Measurements from ENCODE around the gene ITSN2.
"Not testable (repeated sequence)": the region's sequence is repeated elsewhere in the genome, so short reads cannot be mapped to it uniquely, and the experiment has no call there.

Gene ITSN2

DNA sequence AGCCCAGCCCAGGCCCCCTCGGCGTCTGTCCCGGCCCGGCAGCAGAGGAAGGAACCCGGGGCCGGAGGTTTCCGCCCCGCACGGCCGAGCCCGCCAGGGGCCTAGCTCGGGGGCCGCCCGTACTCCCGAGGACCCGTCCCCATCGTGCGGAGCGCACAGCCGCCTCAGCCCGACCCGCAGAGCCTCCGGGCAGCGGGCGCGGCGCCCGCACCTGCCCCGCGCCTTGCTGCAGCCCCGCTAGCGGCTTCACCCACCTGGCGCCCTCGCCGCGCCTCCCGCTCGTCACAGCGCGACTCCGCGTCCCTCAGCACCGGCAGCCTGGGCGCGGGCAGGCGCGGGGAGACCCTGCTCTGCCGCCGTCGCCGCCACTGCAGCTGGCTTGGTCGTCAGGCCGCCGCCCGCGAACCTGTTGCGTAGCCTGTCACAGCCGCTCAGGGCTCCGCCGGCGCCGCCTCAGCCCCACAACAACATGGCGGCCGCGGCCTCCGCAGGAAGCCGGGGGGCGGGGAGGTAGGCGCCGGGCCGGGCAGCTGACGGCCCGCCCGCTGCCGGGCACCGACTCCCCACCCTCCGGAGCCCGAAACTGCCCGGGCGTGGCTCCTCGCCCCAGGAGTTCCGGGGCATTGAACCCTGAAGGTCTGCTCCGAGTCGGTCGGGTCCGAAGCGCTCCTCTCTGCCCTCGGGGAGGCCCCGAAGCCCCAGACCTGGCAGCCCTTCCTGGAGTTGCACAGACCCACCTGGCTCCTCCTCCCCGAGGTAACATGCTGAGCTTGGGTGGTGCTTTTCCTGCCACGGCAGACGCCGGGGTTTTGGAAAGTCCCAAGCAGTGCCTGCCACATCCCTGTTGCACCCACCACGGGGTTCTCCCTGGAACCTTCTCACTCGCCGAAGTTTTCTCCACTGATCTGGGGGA lies at the start of gene ITSN2:
TSS of gene ITSN2 (minus strand) at position 487 of the 913 bp plus-strand sequence. CDS start 32,454 bp downstream, outside the sequence.
- Mint-ChIP-seq H3K4me1 (peaks cover 33 to 44% of the 10 kb centered on the region in 2 donors), H3K27ac (peak within 1 kb of the TSS; percentile 96), H3K9me3 (peaks cover 0 to 3% of the 10 kb centered on the region in 2 donors), H3K27me3 (no peaks in the 10 kb centered on the region), H3K4me3 (peak within 1 kb of the TSS; percentile 80 to 87), H3K36me3 (peaks cover 16 to 19% of the 10 kb centered on the region in 2 donors)
- peak; percentile 92 for DNase-seq
- peak; percentile 90 to 92 for ATAC-seq (replicated peaks)

DNA sequence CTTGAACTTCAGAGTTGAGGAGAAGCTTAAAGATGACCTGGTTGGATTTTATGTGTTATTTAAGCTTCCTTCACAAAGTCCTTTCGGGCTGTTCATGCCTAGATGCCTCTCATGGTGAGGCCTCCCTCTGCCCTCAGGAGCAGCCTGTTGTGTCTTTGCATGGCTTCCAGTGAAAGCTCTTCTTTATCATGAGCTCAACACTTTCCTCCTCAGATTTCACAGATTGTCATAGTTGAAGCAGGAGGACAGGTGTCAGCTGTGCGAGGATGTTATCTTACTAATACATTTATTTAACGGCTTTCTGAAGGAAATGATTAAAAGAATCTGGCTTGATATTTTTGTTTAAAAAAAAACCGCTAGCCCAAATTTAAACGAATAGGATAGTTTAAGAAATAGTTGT lies 48.8 kb upstream of the ITSN2 start:
- H3K4me1 Mint-ChIP-seq = peaks cover 0 to 6% of the 10 kb centered on the region in 2 donors
- H3K4me3 Mint-ChIP-seq = no peak overlapping the region
- ATAC-seq (replicated peaks) = no peak
- peaks cover 9 to 13% of the 10 kb centered on the region in 2 donors for H3K27me3 Mint-ChIP-seq
- DNase-seq = no peak
- H3K27ac Mint-ChIP-seq = no peak overlapping the region
- no peaks in the 10 kb centered on the region for H3K9me3 Mint-ChIP-seq
- H3K36me3 Mint-ChIP-seq = no peaks in the 10 kb centered on the region

- not testable (repeated sequence) for ATAC-seq (replicated peaks); H3K4me3 Mint-ChIP-seq; H3K36me3 Mint-ChIP-seq; H3K9me3 Mint-ChIP-seq; H3K4me1 Mint-ChIP-seq; DNase-seq; H3K27ac Mint-ChIP-seq
- peaks cover 9 to 18% of the 10 kb centered on the region in 2 donors for H3K27me3 Mint-ChIP-seq
These were observed 48.4 kb upstream of the ITSN2 start for GRCh38 chr2:24408704-24409103.

- ATAC-seq (replicated peaks) (no peak), DNase-seq (no peak)
- no peaks in the 10 kb centered on the region for H3K36me3 Mint-ChIP-seq
- H3K27me3 Mint-ChIP-seq = peaks cover 19 to 36% of the 10 kb centered on the region in 2 donors
- H3K4me3 Mint-ChIP-seq = no peak overlapping the region
- H3K9me3 Mint-ChIP-seq = no peaks in the 10 kb centered on the region
- no peaks in the 10 kb centered on the region for H3K4me1 Mint-ChIP-seq
- no peak overlapping the region for H3K27ac Mint-ChIP-seq
These were observed 44.2 kb upstream of the ITSN2 start for GRCh38 chr2:24404491-24404921.

- DNase-seq (no peak), ATAC-seq (replicated peaks) (no peak)
- H3K27me3 Mint-ChIP-seq = peaks cover 16 to 33% of the 10 kb centered on the region in 2 donors
- no peak overlapping the region for H3K4me3 Mint-ChIP-seq
- no peaks in the 10 kb centered on the region for H3K4me1 Mint-ChIP-seq
- H3K27ac Mint-ChIP-seq = no peak overlapping the region
- no peaks in the 10 kb centered on the region for H3K9me3 Mint-ChIP-seq
- no peaks in the 10 kb centered on the region for H3K36me3 Mint-ChIP-seq
These were observed 43.5 kb upstream of the ITSN2 start for GRCh38 chr2:24403832-24404212.

DNA sequence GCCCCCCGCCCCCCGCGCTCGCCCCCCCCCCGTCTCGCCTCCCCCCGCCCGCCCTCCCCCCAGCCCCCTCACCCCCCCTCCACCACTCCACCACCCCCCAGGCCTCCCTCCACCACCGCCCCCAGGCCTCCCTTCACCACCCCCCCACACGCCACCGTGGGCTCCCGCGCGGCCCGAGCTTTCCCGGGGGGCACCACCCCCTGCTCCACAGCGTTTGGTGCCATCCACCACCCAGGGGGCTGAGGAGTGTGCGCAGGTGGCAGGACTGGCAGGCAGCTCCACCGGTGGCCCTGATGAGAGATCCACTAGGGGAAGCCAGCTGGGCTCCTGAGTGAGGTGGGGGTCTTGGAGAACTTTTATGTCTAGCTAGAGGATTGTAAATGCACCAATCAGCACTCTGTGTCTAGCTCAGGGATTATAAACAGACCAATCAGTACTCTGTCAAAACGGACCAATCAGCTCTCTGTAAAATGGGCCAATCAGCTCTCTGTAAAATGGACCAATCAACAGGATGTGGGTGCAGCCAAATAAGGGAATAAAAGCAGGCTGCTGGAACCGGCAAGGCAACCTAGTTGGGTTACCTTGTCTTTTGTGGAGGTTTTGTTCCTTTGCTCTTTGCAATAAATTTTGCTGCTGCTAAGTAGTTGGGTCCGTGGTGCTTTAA lies 43.0 kb upstream of the ITSN2 start:
- Mint-ChIP-seq H3K27ac (no peak overlapping the region), H3K27me3 (peaks cover 16 to 27% of the 10 kb centered on the region in 2 donors), H3K36me3 (no peaks in the 10 kb centered on the region), H3K4me1 (no peaks in the 10 kb centered on the region), H3K9me3 (no peaks in the 10 kb centered on the region), H3K4me3 (no peak overlapping the region)
- ATAC-seq (replicated peaks) (no peak), DNase-seq (no peak)

- Mint-ChIP-seq H3K4me3 (no peak overlapping the region), H3K9me3 (no peaks in the 10 kb centered on the region), H3K27ac (no peak overlapping the region), H3K4me1 (no peaks in the 10 kb centered on the region), H3K36me3 (no peaks in the 10 kb centered on the region), H3K27me3 (peaks cover 12 to 27% of the 10 kb centered on the region in 2 donors)
- DNase-seq (no peak), ATAC-seq (replicated peaks) (no peak)
These were observed 42.1 kb upstream of the ITSN2 start for GRCh38 chr2:24402242-24403097.

DNA sequence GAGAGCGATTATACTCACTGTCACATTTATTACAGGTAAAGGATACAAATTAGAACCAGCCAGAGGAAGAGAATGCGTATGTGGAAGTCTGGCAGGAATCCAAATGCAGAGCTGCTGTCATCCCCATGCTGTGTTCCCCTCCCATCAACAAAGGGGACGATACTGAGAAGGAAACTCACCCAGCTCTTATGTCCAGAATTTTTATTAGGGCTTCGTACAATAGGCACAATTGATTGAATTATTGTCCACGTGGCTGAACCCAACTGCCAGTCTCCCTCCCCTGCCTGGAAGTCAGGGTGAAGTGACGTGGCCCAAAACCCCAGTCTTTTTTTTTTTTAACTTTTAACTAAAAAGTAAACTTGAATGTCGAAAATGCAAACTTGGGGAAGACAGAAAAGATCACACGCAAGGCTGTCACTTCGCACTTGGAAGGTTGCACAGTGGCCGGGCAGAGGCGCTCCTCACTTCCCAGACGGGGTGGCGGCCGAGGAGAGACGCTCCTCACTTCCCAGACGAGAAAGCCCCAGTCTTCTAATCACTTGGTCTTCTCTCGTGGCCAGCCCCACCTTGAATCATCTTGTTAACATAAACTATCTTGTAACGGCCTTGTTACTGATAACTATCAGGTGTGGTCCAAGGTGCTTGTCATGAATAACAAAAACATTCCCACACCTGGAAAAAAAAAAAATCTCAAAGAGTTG lies 40.0 kb upstream of the ITSN2 start:
- DNase-seq = no peak
- Mint-ChIP-seq H3K4me3 (no peak overlapping the region), H3K27me3 (peaks cover 10 to 27% of the 10 kb centered on the region in 2 donors), H3K4me1 (no peaks in the 10 kb centered on the region), H3K9me3 (no peaks in the 10 kb centered on the region), H3K27ac (no peak overlapping the region), H3K36me3 (no peaks in the 10 kb centered on the region)
- no peak for ATAC-seq (replicated peaks)

GRCh38 chr2:24399434-24400206 lies 39.3 kb upstream of the ITSN2 start:
- no peak overlapping the region for H3K27ac Mint-ChIP-seq
- H3K27me3 Mint-ChIP-seq = peaks cover 10 to 27% of the 10 kb centered on the region in 2 donors
- no peak overlapping the region for H3K4me3 Mint-ChIP-seq
- no peak for ATAC-seq (replicated peaks)
- no peaks in the 10 kb centered on the region for H3K9me3 Mint-ChIP-seq
- no peaks in the 10 kb centered on the region for H3K4me1 Mint-ChIP-seq
- DNase-seq = no peak
- no peaks in the 10 kb centered on the region for H3K36me3 Mint-ChIP-seq

DNA sequence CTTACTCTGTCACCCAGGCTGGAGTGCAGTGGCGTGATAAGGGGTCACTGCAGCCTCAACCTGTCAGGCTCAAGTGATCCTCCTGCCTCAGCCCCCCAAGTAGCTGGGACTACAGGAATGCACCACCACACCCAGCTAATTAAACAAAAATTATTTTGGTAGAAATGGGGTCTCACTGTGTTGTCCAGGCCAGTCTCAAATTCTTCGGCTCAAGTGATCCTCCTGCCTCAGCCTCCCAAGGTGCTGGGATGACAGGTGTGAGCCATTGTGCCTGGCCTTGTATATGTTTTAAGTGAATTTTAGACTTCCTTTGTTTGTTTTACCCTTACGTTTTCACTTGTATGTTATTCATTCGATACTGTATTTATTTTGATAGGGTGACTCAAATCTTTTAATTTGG lies 34.7 kb upstream of the ITSN2 start:
- no peaks in the 10 kb centered on the region for H3K36me3 Mint-ChIP-seq
- H3K27ac Mint-ChIP-seq = no peak overlapping the region
- no peaks in the 10 kb centered on the region for H3K4me1 Mint-ChIP-seq
- ATAC-seq (replicated peaks) (no peak), DNase-seq (no peak)
- H3K27me3 Mint-ChIP-seq = no peaks in the 10 kb centered on the region
- no peaks in the 10 kb centered on the region for H3K9me3 Mint-ChIP-seq
- H3K4me3 Mint-ChIP-seq = no peak overlapping the region

DNA sequence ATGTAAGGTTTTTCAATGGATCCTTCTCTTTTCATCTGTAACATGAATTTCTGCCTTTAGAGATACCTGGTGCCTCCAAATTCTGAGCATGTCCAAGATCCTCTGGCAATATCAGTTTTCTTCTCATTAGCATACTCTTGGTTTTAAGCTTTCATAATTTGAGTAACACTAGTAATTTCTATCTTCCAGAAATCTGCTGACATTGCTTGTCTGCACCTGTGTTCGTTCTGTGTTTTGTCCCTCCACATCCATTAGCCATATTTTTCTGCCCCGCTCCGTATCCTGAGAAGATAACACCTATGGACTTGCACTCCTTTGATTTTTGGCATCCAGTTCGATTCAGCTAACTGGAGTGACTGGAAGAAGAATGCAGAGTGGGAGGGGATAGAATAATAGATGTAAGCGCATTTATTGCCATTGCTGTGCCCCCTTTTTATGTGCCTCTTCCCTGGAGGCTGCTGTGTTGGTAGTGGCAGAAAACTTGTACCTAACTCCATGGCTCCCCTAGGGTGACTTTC lies 32.3 kb upstream of the ITSN2 start:
- Mint-ChIP-seq H3K4me1 (no peaks in the 10 kb centered on the region), H3K36me3 (no peaks in the 10 kb centered on the region), H3K4me3 (no peak overlapping the region), H3K27me3 (no peaks in the 10 kb centered on the region), H3K27ac (no peak overlapping the region), H3K9me3 (no peaks in the 10 kb centered on the region)
- DNase-seq (no peak), ATAC-seq (replicated peaks) (no peak)

DNA sequence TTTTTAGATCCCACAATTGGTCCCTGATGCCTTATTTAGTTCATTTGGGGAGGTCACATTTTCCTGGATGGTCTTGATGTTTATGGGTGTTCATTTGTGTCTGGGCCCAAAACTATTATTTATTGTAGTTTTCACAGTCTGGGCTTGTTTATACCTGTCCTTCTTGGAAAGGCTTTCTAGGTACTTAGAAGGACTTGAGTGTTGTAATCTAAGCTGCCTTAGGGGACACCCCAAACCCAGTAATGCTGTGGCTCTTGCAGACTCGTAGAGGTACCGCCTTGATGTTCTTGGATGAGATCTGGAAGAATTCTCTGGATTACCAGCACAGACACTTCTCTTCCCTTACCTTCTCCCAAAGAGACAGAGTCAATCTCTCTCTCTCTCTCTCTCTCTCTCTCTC lies 25.0 kb upstream of the ITSN2 start:
- H3K27ac Mint-ChIP-seq = no peak overlapping the region
- ATAC-seq (replicated peaks) = no peak
- H3K36me3 Mint-ChIP-seq = no peaks in the 10 kb centered on the region
- H3K9me3 Mint-ChIP-seq = no peaks in the 10 kb centered on the region
- no peaks in the 10 kb centered on the region for H3K27me3 Mint-ChIP-seq
- DNase-seq = no peak
- no peak overlapping the region for H3K4me3 Mint-ChIP-seq
- H3K4me1 Mint-ChIP-seq = peaks cover 0 to 1% of the 10 kb centered on the region in 2 donors

All from stimulated activated naive B cell treated with anti-CD40 and anti-IgM and Interleukin-4, amounts not matched to agents 10 μg/mL and 1 μg/mL and 100 μg/mL, for 72 hours (primary cell).